Right lobe of liver (tissue), 4 donors: ENCODE results near the gene POLE2.

Experiments
- CTCF ChIP-seq, 4 donors: fragments of 200-600 bp in 3 of 4; fragments of 450-650 bp in 1 of 4; IDR thresholded peaks; one replicate each; pipeline versions ENCODE4 v1.5.1 to v1.8.0; 2016 to 2022; ENCODE audit warnings: antibody characterized with exemption in 4 of 4, mild to moderate bottlenecking in 2 of 4
- POLR2A ChIP-seq: fragments of 450-650 bp; IDR thresholded peaks from one replicate; pipeline ENCODE4 v1.6.1; 2017; ENCODE audit warnings: antibody characterized with exemption, mild to moderate bottlenecking
- donor health status: DM: no; HTN: no; CAD: no.
- donor health status: DM: no; HTN: no; CAD: no.
- donor health status: DM: no; HTN: yes; CAD: no.

GRCh38 chr14:49703965-49704364 lies 16.0 kb upstream of the POLE2 start:
- TF ChIP-seq CTCF (IDR thresholded peaks at IDR 0.05) = no peak
- TF ChIP-seq POLR2A = no peak
